ENCODE data around the gene PMEL.

DNA sequence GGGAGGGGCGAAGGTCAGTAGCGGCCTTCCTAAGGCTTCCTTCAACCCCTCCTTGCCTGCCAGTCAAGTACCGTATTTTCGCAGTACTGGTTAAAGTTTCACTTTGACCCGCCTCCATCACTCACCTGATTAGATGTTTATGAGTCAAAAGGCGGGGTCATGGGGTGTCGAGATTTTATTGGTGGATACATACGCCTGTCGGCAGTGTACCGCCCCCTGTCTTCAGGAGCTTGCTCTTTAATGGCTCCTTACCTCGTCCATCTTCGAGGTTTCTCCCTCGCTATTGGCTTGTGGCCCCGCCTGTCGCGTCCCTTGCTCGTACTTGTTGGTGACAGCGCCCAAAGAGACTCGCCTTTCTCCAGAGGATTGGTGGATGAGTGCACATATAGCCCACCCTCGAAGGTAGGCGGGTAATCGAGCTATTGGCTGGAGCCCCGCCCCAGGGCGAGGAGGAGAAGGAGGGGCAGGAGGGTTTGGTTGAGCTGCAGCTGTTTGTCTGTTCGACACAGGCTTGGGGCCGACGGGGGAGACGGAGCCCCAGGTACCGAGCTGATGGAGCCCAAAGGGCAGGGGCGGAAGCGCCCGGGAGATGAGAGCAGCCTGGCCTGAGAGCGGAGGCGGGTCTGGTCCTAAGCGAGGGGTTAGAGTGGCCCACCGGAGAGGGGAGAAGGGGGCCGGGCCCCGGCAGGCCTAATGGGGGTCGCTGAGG, 7.9 kb upstream of the PMEL start, which contains the start of gene RAB5B:
- TF ChIP-seq CTCF (conservative IDR thresholded peaks at IDR 0.05) (no peak), ZFX (IDR thresholded peaks at IDR 0.05) (no peak; the same call in 1 of the 2 replicates)
